HG03103 (cell line): Measurements from ENCODE around the gene SPPL3.
"Not testable (repeated sequence)": the region's sequence is repeated elsewhere in the genome, so short reads cannot be mapped to it uniquely, and the experiment has no call there.

Experiments used
- ATAC-seq: cut with Tn5 transposase; IDR thresholded peaks from one replicate; pipeline ENCODE4 v1.9.1; 2021; ENCODE audit warnings: low read depth; ENCODE audit not compliant: unreplicated experiment

SPPL3 gene

GRCh38 chr12:120733574-120733973, 170.6 kb downstream of the SPPL3 start:
- ATAC-seq = no peak

- not testable (repeated sequence) for ATAC-seq
These were observed 172.0 kb downstream of the SPPL3 start for GRCh38 chr12:120732198-120732597.

- ATAC-seq = no peak
These were observed 177.2 kb downstream of the SPPL3 start for GRCh38 chr12:120726961-120727360.

GRCh38 chr12:120726510-120726793, 177.7 kb downstream of the SPPL3 start:
- ATAC-seq = no peak

GRCh38 chr12:120725659-120726509, 178.3 kb downstream of the SPPL3 start, which contains the start of gene ACADS:
ACADS (plus strand) TSS chr12:120725826; CDS start chr12:120725886, 60 bp downstream.
- peak; percentile 87 for ATAC-seq

- ATAC-seq = no peak
These were observed 179.0 kb downstream of the SPPL3 start for GRCh38 chr12:120725151-120725658.

- ATAC-seq = no peak
These were observed 179.4 kb downstream of the SPPL3 start for GRCh38 chr12:120724720-120725119.

- no peak for ATAC-seq
These were observed 181.4 kb downstream of the SPPL3 start for GRCh38 chr12:120722784-120723183.

GRCh38 chr12:120721866-120722265, 182.3 kb downstream of the SPPL3 start:
- no peak for ATAC-seq

- ATAC-seq = no peak
These were observed 183.0 kb downstream of the SPPL3 start for GRCh38 chr12:120720987-120721801.

GRCh38 chr12:120720234-120720986, 183.7 kb downstream of the SPPL3 start:
- no peak for ATAC-seq

GRCh38 chr12:120719496-120720233, 184.5 kb downstream of the SPPL3 start:
- no peak for ATAC-seq

GRCh38 chr12:120719072-120719471, 185.1 kb downstream of the SPPL3 start:
- ATAC-seq = no peak

- no peak for ATAC-seq
These were observed 186.1 kb downstream of the SPPL3 start for GRCh38 chr12:120718055-120718454.

- no peak for ATAC-seq
These were observed 190.2 kb downstream of the SPPL3 start for GRCh38 chr12:120713861-120714482.

GRCh38 chr12:120712610-120713009, 191.5 kb downstream of the SPPL3 start:
- ATAC-seq = no peak
